ENCODE results near the gene RUBCN.
"Not testable (repeated sequence)": the region's sequence is repeated elsewhere in the genome, so short reads cannot be mapped to it uniquely, and the experiment has no call there.

- not testable (repeated sequence) for TF ChIP-seq ELF4, ZSCAN32, NR1H2 (CRISPR knock-in tag; IDR thresholded peaks at IDR 0.05)
Measured at GRCh38 chr3:197626404-197627157, 110.1 kb downstream of the RUBCN start.
